Sciatic nerve (tissue), 2 donors: ENCODE results near the gene KATNIP. TPM values are rescaled to one million over a fixed set of nuclear protein-coding genes. Genes with fewer than 3 reads are reported as not detected.

Source experiments
- ATAC-seq: fragments of 200-7000 bp; cut with Tn5 transposase; one replicate; pipeline ENCODE4 v1.9.1; 2020; ENCODE audit warnings: mild to moderate bottlenecking, moderate library complexity
- DNase-seq: peaks from one replicate; pipeline ENCODE4 v3.0.0-alpha.2; 2020; ENCODE audit warnings: low spot score
- intact Hi-C: fragments of 100-400 bp; cut with DNase I; formaldehyde crosslinking; loops from one replicate; pipeline ENCODE4 v1.14.2; 2022
- total RNA-seq: library from RNA; stranded (reverse); fragmentation: NEBNext Ultra II Directional; extraction: Animal tissue kit (Norgen Biotek cat#: 25700); gene quantifications from one replicate; pipeline ENCODE4 v1.2.1, GENCODE V29; 2021
- donor health status: DM: no; HTN: no; CAD: no.
- donor health status: DM: no; HTN: no; CAD: no.

The KATNIP gene
- total RNA-seq: 30.2 TPM

GRCh38 chr16:27549746-27550581, at the start of gene KATNIP, which contains the start of gene GTF3C1:
TSS of gene KATNIP (plus strand) at chr16:27550144. CDS start at chr16:27550171, 27 bp downstream.
TSS of gene GTF3C1 (minus strand) at chr16:27549913. CDS start at chr16:27549890, 23 bp downstream.
- ATAC-seq: peak; percentile 100
- intact Hi-C loops: loop anchor here (10.0 kb wide), 1 partner anchor 95 kb away; no protein-coding TSS in a partner anchor
- peak; percentile 100 for DNase-seq

- ATAC-seq (no peak), DNase-seq (no peak)
- intact Hi-C loops: no loop called here
Observed at GRCh38 chr16:27500801-27501200, 49.1 kb upstream of the KATNIP start.

- no peak for ATAC-seq
- intact Hi-C loops: no loop called here
- no peak for DNase-seq
Observed at GRCh38 chr16:27503662-27504061, 46.3 kb upstream of the KATNIP start.

DNA sequence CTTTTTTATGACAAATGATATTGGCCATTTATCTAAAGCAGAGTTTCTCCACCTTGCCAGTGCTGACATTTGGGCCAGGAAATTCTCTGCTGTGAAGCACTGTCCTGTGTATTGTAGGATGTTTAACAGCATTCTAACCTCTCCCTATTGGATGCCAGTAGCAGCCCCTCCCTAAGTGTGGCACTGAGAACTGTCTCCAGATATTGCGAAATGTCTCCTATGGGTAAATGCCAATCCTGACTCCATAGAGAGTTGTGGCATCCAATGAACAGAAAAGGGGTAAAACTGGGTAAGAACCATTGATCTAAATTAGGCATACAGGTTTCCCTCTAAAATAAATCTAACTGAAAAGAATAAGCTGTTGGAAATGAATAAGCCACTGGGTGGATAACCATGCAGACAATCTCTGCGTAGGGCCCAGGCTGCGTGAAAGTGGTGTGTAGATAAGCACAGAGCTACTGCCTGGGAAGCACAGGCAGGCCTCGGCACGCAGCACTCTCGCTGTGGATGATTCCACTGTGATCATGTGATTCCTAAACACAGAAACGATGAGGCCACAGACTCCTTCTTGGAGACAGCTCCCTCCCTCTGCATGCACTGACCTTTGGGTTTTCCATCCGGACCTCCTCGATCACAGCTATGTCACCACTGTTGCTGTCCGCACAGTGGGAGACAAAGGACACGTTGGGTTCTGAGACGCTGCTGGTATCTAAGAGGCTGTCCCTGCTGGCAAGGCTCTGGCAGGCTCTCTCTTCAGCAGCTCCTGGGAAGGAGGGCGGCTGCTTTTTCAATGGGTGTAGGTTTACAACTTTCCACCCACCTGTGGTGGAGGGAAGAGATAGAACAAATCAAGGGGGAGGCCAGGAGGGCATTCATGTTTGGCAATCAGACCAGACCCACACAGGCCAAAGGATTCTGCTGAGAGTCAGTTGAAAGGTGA, 44.4 kb upstream of the KATNIP start:
- no peak for ATAC-seq
- intact Hi-C loops: no loop called here
- no peak for DNase-seq

DNA sequence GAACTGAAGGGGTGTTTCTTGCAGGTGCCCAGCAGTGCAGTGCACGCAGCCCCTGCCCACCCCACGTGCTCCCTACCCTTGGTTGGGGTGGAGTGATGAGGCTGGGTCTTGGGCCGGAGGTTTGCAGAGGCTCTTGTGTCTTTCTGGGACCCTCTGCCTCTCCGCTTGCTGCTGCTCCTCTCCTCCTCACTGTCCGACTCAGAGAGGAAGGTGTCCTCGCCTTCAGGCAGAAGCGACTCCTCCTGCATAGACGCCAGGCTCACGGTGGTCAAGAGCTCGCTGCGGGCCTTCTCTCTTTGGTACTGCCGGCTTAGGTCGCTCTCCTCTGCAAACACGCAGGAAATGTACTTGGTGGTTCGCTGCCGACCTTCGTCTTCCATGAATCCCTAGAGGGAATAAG, 43.2 kb upstream of the KATNIP start:
- intact Hi-C loops: loop anchor here (1.0 kb wide), 1 partner anchor 19 kb away; no protein-coding TSS in a partner anchor
- ATAC-seq: no peak
- DNase-seq: no peak

DNA sequence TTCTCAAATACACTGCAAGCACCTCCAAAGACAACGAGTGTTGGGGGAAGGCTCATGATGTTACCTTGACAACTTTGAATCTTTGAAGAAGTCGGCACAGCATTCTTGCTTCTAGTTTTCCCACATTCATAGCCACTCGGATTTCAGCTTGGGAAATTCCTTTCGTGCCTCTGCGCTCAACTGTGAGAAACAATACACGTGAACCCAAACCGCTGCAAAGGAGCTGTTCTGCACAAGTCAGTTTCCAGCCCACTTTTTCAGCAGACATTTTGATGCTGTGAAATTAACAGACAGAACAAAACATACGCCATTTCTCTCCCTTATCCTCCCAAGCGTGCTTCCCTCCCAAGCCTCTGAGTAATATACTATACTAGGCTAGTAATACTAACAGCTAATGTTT, 41.5 kb upstream of the KATNIP start:
- no peak for ATAC-seq
- intact Hi-C loops: no loop called here
- no peak for DNase-seq

GRCh38 chr16:27511657-27512448, 38.1 kb upstream of the KATNIP start:
- DNase-seq: no peak
- no peak for ATAC-seq
- intact Hi-C loops: no loop called here

GRCh38 chr16:27514806-27515205, 35.1 kb upstream of the KATNIP start:
- intact Hi-C loops: no loop called here
- ATAC-seq: no peak

DNA sequence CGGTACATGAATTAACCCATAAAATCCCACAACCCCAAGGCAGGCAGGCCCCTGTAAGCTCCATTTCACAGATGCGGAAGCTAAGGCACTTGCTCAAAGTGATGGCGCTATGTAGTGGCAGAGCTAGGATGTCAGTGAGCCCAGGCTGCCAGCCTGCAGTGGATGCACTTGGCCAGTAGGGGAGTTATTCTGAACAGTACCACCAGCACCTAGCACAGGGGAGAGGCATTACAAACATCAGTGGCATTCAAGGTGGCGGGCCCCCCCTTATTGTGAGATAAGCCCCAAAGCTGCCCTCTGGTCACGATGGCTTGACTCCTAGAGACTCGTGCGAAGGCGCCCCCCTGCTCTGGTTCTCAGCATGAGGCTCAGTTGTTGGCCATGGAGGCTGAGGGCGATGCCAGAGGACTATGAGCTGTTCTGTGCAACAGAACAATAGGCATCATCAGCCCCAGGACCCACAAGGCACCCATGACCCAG, 34.0 kb upstream of the KATNIP start:
- intact Hi-C loops: no loop called here
- ATAC-seq: peak; percentile 66

More at GRCh38 chr16:27514806-27515205, 35.1 kb upstream of the KATNIP start:
- DNase-seq: no peak

GRCh38 chr16:27516365-27516764, 33.6 kb upstream of the KATNIP start:
- no peak for ATAC-seq
- intact Hi-C loops: no loop called here

More for the DNA sequence above, 34.0 kb upstream of the KATNIP start:
- no peak for DNase-seq

DNA sequence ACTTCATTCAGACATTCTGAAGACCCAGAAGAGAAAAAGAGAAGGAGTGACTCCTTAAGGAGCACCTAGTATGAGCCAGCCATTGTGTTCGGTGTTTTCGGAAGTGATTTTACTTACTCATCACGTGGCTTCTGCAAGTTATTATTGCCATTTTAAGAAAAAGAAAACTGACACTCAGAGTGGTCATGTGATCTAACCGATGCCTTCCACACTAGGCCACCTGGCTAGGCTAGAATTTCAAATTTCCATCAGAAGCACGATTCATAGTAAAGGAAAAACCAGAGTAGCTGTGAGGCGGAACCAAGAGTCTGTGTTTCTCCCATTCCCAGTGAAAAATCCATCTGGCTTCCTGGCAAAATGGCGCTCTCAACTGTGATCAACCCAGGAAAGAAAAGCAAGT, 32.3 kb upstream of the KATNIP start:
- DNase-seq: no peak
- no peak for ATAC-seq
- intact Hi-C loops: no loop called here

More at GRCh38 chr16:27516365-27516764, 33.6 kb upstream of the KATNIP start:
- no peak for DNase-seq

GRCh38 chr16:27518226-27518625, 31.7 kb upstream of the KATNIP start:
- intact Hi-C loops: no loop called here
- ATAC-seq: no peak
- no peak for DNase-seq

DNA sequence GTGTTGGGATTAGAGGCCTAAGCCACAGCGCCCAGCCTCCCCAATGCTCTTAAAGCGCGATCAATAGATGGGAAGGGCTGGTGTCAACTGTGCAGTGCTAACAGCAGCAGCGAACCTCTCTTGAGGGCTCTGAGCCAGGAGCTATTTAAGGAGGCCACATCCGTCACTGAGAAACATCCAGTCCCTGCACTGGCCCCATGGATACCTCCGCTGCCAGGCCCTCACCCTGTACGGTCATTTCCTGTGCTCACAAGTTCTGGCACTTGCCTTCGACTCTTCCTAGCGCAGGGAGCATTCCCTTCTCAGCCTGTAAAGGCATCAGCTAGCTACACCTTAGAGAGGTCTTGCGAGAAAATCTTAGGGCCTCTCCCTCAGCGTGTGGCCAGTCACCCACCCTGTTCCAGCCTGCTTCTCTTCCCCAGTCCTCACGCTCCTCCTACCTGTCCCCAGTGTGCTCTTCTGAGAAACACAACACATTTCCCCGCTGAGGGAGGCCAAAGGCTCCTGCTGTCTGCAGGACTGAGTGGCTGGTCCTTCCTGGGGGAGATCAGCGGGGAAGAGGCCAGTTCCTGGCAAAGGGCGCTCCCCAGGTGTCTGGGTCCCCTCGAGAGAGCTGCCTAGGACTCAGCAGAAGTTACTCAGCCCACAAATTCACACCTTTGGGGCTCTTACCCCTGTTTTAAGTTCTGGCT, 28.8 kb upstream of the KATNIP start:
- DNase-seq (no peak), ATAC-seq (peak; percentile 69)
- intact Hi-C loops: no loop called here

GRCh38 chr16:27522173-27522707, 27.7 kb upstream of the KATNIP start:
- intact Hi-C loops: no loop called here
- DNase-seq (no peak), ATAC-seq (no peak)

DNA sequence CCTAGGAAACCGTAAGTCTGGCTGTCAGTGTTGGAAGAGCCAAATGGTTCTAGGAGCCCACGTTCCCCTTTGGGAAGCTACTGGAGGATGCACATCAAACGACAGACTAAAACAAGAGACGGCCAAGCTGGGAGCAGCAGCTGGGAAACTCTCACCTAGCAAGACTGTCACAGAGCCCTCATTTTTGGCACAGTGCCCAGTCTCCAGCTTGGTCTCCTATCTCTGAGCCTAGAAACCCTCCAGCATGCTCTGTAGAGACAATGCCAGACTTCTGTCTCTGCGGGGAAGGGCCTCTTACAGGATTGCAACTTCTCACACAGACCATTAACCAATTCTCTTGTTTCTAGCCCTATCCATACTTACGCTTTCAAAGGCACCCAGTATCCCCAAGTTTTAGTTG, 23.8 kb upstream of the KATNIP start:
- ATAC-seq: no peak
- intact Hi-C loops: no loop called here
- DNase-seq: no peak

DNA sequence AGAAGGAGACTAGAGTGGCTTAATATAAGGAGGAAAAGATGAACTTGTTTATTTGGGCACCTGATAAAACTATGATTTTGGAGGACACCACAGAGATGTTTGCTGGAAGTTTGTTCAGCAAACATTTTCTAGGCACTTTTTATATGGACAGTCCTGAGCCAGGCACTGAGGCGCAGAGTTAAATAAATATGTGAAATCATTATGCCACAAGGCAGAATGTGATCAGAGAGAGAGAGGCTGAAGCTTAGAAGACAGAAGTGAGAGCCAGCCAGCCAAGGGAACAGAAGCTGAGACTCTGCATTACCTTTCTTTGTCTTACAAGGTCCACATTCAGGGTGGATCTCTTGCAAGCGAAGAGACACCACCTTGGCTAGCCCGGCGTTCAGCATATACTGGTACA, 21.6 kb upstream of the KATNIP start:
- intact Hi-C loops: no loop called here
- DNase-seq (no peak), ATAC-seq (no peak)

DNA sequence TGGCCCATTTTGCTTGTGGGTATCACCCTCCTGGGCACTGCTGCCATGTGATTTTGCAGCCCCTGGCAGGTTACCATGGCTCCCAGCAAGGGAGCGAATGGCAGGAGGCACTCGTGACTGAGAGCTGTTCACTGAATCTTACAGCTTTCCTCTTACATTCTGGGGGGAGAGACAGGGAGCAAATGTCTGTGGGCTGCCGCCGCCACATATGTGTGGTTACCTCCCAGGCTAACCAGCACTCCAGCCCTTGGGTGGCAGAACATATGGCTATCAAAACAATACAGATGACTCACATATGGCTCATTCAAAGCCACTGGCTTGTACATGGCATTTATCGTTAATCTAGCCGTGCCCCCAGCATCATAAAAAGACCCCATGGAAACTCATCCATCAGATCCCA, 20.0 kb upstream of the KATNIP start:
- intact Hi-C loops: no loop called here
- ATAC-seq (no peak), DNase-seq (no peak)

DNA sequence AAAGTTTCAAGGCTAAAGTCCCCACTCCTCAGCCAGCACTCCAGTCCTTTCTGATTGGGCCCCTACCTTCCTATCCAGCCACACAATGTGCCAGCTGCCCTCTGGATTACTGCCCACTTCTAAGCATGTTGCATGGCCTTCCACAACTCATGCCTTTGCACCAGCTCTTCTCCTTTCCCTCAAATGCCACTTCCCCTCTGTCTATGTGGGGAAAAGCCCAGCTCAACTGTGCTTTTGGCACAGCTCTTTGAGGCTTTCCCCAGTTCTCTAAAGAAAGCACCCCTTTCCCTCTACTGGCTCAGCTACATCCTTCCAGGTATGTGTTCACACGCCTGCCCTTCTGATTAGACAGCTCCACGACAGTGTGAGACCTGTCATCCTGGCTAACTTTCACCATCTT, 18.8 kb upstream of the KATNIP start:
- DNase-seq (no peak), ATAC-seq (no peak)
- intact Hi-C loops: no loop called here
